GM21528 (cell line): ENCODE data around the gene AHCYL2.
A peak's percentile ranks its signal among the peaks of the same experiment; 100 is the strongest.
"Not testable (repeated sequence)": the region's sequence is repeated elsewhere in the genome, so short reads cannot be mapped to it uniquely, and the experiment has no call there.

ENCODE experiments used
- ATAC-seq: cut with Tn5 transposase; IDR thresholded peaks from one replicate; pipeline ENCODE4 v1.9.1; 2021; ENCODE audit warnings: mild to moderate bottlenecking, moderate library complexity; ENCODE audit not compliant: unreplicated experiment, low FRiP score

Gene AHCYL2

GRCh38 chr7:129208667-129209066, 16.2 kb upstream of the AHCYL2 start:
- no peak for ATAC-seq

DNA sequence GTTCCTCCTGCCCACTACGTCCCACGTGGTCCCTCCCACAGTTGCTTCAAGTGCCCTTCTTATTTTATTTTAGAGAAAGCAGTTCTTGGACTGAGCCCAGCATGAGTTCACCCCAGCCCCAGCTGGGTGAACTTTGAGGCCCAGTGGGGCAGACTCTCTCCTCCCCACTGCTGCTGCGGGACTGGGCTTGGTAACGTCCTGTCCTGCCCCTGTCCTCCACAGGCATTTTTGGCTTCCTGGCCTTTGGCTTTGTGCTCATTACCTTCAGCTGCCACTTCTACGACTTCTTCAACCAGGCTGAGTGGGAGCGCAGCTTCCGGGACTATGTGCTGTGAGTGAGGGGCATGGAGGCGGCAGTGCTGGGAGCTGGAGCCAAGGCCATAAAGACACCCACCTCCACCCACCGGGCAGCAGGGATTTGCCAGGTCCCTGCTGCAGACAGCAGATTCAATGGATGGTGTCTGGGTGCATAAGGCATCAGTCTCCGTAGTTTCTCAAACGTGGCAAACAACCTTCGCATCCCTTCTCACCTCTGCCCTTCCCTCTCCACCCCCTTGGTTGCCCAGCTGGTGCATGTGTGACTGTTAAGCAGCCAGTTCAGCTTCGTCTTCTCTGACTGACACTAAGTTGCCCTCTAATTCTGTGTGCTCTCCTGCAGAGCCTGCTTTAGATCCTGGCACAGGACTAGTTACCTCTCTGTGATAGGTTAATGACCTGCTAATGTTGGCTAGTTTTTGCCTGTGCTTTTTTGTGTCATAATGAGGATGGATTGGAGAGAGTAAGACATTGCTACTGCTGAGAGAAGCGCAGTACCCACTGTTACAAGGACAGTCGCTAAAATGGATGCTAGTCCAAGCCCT, 15.5 kb upstream of the AHCYL2 start:
- ATAC-seq = no peak

- no peak for ATAC-seq
Measured at GRCh38 chr7:129210256-129210988, 14.4 kb upstream of the AHCYL2 start.

DNA sequence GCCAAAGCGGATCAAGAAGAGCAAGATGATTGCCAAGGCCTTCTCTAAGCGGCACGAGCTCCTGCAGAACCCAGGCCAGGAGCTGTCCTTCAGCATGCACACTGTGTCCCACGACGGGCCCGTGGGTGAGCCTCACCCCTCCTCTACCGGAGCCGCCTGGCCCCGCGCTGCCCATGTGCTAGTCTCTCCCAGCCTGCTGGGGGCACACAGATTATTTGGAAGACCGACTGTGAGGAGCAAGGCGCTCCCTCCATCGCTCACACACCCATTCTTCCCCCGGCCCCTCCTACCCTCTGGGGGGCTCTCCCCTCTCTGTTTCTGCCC, 13.9 kb upstream of the AHCYL2 start:
- ATAC-seq = no peak

GRCh38 chr7:129212126-129212525, 12.7 kb upstream of the AHCYL2 start:
- ATAC-seq = no peak

DNA sequence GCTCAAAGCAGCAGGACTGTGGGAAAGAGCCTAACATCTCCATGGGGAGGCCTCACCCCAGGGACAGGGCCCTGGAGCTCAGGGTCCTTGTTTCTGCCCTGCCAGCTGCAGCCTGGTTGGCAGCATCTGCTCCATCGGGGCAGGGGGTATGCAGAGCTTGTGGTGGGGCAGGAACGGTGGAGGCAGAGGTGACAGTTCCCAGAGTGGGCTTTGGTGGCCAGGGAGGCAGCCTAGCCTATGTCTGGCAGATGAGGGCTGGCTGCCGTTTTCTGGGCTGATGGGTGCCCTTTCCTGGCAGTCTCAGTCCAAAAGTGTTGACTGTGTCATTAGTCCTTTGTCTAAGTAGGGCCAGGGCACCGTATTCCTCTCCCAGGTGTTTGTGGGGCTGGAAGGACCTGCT, 12.2 kb upstream of the AHCYL2 start:
- ATAC-seq = no peak

DNA sequence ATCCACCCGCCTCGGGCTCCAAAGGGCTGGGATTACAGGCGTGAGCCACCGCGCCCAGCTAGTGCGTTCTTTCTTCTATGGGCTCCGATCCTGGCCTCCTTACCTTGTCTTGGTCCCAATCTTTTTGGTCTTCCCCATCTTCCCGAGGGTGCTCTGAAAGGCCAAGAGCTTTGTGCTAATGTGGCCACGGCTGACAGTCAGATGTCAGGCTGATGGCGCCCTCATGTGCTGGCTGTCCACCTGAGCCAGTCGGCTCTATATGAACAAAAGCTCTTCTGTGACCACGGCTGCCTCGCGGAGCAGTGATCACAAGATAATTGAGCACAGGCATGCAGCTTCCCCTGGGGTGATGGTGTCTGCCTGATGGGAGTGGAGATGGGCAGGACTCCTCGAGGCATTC, 11.0 kb upstream of the AHCYL2 start:
- no peak for ATAC-seq

DNA sequence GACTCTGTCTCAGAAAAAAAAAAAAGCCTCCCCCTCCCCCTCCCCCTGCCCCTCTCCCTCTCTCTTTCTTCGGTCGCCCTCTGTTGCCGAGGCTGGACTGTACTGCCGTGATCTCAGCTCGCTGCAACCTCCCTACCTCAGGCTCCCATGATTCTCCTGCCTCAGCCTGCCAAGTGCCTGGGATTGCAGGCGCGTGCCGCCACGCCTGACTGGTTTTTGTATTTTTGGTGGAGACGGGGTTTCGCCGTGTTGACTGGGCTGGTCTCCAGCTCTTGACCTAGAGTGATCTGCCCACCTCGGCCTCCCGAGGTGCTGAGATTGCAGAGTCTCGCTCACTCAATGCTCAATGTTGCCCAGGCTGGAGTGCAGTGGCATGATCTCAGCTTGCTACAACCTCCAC, 9.1 kb upstream of the AHCYL2 start:
- not testable (repeated sequence) for ATAC-seq

- ATAC-seq = not testable (repeated sequence)
Measured at GRCh38 chr7:129216101-129216715, 8.6 kb upstream of the AHCYL2 start.

DNA sequence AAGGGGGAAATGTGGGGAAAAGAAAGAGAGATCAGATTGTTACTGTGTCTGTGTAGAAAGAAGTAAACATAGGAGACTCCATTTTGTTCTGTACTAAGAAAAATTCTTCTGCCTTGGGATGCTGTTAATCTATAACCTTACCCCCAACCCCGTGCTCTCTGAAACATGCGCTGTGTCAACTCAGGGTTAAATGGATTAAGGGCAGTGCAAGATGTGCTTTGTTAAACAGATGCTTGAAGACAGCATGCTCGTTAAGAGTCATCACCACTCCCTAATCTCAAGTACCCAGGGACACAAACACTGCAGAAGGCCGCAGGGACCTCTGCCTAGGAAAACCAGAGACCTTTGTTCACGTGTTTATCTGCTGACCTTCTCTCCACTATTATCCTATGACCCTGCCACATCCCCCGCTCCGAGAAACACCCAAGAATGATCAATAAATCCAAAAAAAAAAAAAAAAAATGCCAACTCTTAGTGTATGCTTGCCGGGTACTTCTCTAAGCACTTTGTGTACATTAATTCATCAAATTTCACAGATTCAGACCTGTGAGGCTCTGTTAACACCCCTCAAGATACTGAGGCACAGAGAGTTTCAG, 7.9 kb upstream of the AHCYL2 start:
- ATAC-seq = not testable (repeated sequence)

DNA sequence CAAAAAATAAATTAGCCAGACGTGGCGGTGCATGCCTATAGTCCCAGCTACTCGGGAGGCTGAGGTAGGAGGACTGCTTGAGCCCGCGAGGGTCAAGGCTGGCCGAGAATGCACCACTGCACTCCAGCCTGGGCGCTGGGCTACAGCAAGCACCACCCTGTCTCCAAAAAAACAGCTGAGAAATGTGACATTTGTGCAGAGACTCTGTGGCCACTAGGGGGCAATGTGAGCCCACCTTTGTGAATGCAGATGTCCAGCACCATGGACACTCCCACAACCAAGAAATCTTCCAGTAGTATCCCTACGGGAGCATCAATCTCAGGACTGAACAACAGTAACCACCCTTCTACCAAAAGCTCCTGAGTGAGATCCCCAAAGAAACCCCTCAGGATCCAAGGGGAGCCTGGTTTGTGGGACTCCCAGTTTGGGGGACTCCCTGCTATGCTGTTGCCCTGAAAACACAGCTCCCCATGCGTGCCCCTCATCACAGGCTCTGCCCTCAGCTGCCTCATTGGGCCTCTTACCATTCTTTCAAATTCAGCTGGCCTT, 6.2 kb upstream of the AHCYL2 start:
- no peak for ATAC-seq

DNA sequence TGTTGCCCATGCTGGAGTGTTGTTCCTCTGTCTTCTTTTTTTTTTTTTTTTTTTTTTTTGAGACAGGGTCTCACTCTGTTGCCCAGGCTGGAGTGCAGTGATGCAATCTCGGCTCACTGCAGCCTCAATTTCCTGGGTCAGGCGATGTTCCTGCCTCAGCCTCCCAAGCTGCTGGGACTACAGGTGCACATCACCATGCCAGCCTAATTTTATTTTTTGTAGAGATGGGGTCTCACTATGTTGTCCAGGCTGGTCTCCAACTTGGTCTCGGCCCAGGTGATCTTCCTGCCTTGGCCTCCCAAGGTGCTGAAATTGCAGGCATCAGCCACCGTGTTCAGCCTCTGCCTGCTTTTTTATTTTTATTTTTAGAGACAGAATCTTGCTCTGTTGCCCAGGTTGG, 5.7 kb upstream of the AHCYL2 start:
- not testable (repeated sequence) for ATAC-seq

GRCh38 chr7:129222064-129222463, 2.8 kb upstream of the AHCYL2 start:
- no peak for ATAC-seq

- peak; percentile 37 for ATAC-seq
Measured at GRCh38 chr7:129225206-129225930, 538 bp downstream of the AHCYL2 start.

- no peak for ATAC-seq
Measured at GRCh38 chr7:129225931-129226572, 1.2 kb downstream of the AHCYL2 start.

- no peak for ATAC-seq
Measured at GRCh38 chr7:129227646-129228578, 3.1 kb downstream of the AHCYL2 start.

- no peak for ATAC-seq
Measured at GRCh38 chr7:129228633-129229032, 3.8 kb downstream of the AHCYL2 start.

DNA sequence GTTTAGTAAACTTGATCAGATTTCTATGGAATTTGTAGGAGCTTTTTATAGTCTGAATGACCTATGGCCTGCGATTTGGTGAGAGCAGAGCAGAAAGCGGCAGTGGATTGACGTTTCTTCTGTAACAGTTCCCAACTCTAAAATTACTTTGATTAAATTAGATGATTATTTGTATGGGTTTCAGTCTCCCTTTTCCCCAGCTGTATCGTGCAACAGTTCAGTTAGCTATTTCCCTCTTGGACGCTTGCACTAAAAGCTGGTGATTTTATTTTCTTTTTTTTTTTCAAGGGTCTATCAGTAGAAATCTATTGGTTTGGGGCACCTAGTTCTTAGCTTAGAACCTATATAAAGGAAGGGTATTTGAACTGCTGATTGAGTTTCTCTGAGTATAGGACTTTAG, 6.8 kb downstream of the AHCYL2 start:
- no peak for ATAC-seq

DNA sequence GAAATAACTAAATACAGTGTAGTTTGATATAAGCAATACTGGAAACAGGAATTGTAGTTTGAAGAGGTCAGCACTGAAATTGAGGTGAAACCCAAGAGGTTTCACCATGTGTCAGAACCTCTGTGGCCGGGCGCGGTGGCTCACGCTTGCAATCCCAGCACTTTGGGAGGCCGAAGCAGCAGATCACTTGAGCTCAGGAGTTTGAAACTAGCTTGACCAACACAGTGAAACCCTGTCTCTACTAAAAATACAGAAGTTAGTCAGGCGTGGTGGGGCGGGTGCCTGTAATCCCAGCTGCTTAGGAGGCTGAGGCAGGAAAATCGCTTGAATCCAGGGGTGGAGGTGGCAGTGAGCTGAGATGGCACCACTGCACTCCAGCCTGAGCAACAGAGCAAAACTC, 13.7 kb downstream of the AHCYL2 start:
- ATAC-seq = no peak
